Hepatocyte (in vitro differentiated cells): ENCODE results near the gene PIK3C2B. TPM values are rescaled to one million over a fixed set of nuclear protein-coding genes. Genes with fewer than 3 reads are reported as not detected.

Experiments used
- DNase-seq: peaks from one replicate; pipeline ENCODE4 v3.0.0-alpha.2; 2016; ENCODE audit warnings: low spot score
- H2AFZ ChIP-seq: fragments of 200-600 bp; sonication (generic); 2 replicates; pipeline ENCODE4 v1.6.0; 2016; ENCODE audit warnings: antibody characterized with exemption, mild to moderate bottlenecking
- H3K27ac ChIP-seq: fragments of 200-600 bp; sonication (generic); 2 replicates; pipeline ENCODE4 v1.5.1; 2016; ENCODE audit warnings: mild to moderate bottlenecking
- H3K27me3 ChIP-seq: fragments of 200-600 bp; sonication (generic); 2 replicates; pipeline ENCODE4 v1.6.1; 2016
- H3K36me3 ChIP-seq: fragments of 200-600 bp; sonication (generic); replicated peaks from 2 replicates; pipeline ENCODE4 v1.5.1; 2016; ENCODE audit warnings: low read depth; ENCODE audit not compliant: insufficient read depth
- H3K4me1 ChIP-seq: fragments of 200-600 bp; sonication (generic); 2 replicates; pipeline ENCODE4 v1.5.1; 2016; ENCODE audit warnings: mild to moderate bottlenecking, moderate library complexity; ENCODE audit not compliant: insufficient read depth
- H3K4me2 ChIP-seq: fragments of 200-600 bp; sonication (generic); 2 replicates; pipeline ENCODE4 v1.6.0; 2016
- H3K4me3 ChIP-seq: fragments of 200-600 bp; sonication (generic); 2 replicates; pipeline ENCODE4 v1.5.1; 2016; ENCODE audit warnings: mild to moderate bottlenecking
- H3K79me2 ChIP-seq: fragments of 200-600 bp; sonication (generic); 2 replicates; pipeline ENCODE4 v1.6.0; 2017; ENCODE audit warnings: mild to moderate bottlenecking
- H3K9me2 ChIP-seq: fragments of 200-600 bp; sonication (generic); replicated peaks from 2 replicates; pipeline ENCODE4 v1.6.0; 2017; ENCODE audit warnings: mild to moderate bottlenecking; ENCODE audit not compliant: insufficient read depth
- H3K9me3 ChIP-seq: fragments of 200-600 bp; sonication (generic); 2 replicates; pipeline ENCODE4 v1.5.1; 2016; ENCODE audit warnings: low read depth, mild to moderate bottlenecking
- H4K20me1 ChIP-seq: fragments of 200-600 bp; sonication (generic); 2 replicates; pipeline ENCODE4 v1.6.0; 2016; ENCODE audit warnings: mild to moderate bottlenecking; ENCODE audit not compliant: insufficient read depth, poor library complexity, severe bottlenecking
- EZH2 ChIP-seq: fragments of 200-600 bp; sonication (generic); IDR thresholded peaks from 2 replicates; pipeline ENCODE4 v1.6.1; 2016; ENCODE audit warnings: antibody characterized with exemption, mild to moderate bottlenecking, borderline replicate concordance
- EZH2phosphoT487 ChIP-seq: fragments of 200-600 bp; sonication (generic); IDR thresholded peaks from one replicate; pipeline ENCODE4 v1.6.1; 2018; ENCODE audit warnings: antibody characterized with exemption, mild to moderate bottlenecking, low read depth, moderate library complexity; ENCODE audit not compliant: unreplicated experiment, severe bottlenecking
- WGBS: methylation state at CpG from one replicate; pipeline ENCODE4 v1.1.6; 2016; ENCODE audit warnings: low lambda C conversion rate; ENCODE audit errors: missing lambda C conversion rate; 5-methylcytosine and 5-hydroxymethylcytosine counted together
- polyA plus RNA-seq: library from polyadenylated mRNA; unstranded; fragments of >200 nt; fragmentation: Nextera tagmentation; extraction: Ambion mirVana; gene quantifications from 2 replicates; pipeline ENCODE4 v1.2.1, GENCODE V29; 2016
- total RNA-seq: library from RNA; depleted of rRNA; stranded (reverse); fragments of >200 nt; gene quantifications from 2 replicates; pipeline ENCODE4 v1.2.3, GENCODE V29; 2014
- TF ChIP-seq, protein P1 (sequence below): fragments of 200-600 bp; sonication (generic); IDR thresholded peaks from 2 replicates; pipeline ENCODE4 v1.5.1; 2016; ENCODE audit warnings: antibody characterized with exemption, mild to moderate bottlenecking; ENCODE audit not compliant: poor library complexity

Gene PIK3C2B
- total and polyA plus RNA-seq, 2 experiments from 2014 or later: 18.8 to 26.0 TPM

DNA sequence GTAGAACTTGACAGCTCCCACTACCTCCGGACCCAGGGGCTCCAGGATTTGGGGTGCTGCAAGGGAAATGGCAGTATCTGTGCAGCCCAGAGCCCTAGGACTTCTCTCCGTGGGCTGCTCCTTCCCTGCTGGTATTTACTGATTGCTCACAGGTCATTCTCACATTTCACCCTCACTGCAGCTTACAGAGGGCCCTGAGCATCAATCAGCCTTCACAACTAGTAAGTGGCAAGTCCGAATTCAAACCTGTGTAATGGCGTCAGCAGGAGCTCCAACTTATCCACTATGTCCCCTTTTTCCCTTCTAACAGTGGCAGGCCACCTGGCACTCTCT is 32.4 kb downstream of the PIK3C2B start:
- no peak for TF ChIP-seq EZH2
- TF ChIP-seq, protein P1, sequence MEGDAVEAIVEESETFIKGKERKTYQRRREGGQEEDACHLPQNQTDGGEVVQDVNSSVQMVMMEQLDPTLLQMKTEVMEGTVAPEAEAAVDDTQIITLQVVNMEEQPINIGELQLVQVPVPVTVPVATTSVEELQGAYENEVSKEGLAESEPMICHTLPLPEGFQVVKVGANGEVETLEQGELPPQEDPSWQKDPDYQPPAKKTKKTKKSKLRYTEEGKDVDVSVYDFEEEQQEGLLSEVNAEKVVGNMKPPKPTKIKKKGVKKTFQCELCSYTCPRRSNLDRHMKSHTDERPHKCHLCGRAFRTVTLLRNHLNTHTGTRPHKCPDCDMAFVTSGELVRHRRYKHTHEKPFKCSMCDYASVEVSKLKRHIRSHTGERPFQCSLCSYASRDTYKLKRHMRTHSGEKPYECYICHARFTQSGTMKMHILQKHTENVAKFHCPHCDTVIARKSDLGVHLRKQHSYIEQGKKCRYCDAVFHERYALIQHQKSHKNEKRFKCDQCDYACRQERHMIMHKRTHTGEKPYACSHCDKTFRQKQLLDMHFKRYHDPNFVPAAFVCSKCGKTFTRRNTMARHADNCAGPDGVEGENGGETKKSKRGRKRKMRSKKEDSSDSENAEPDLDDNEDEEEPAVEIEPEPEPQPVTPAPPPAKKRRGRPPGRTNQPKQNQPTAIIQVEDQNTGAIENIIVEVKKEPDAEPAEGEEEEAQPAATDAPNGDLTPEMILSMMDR: no peak
- TF ChIP-seq EZH2phosphoT487: no peak
- Histone ChIP-seq H3K27me3 (no peaks in the 10 kb centered on the region), H3K36me3 (no peaks in the 10 kb centered on the region), H4K20me1 (no peaks in the 10 kb centered on the region), H3K4me2 (no peak overlapping the region), H3K9me3 (no peaks in the 10 kb centered on the region), H3K79me2 (no peaks in the 10 kb centered on the region), H2AFZ (no peak overlapping the region), H3K4me1 (peaks cover 7% of the 10 kb centered on the region), H3K9me2 (no peaks in the 10 kb centered on the region), H3K27ac (no peak overlapping the region), H3K4me3 (no peak overlapping the region)
- no peak for DNase-seq
- WGBS: 90% methylated on average over 4 of the region's 4 CpGs

DNA sequence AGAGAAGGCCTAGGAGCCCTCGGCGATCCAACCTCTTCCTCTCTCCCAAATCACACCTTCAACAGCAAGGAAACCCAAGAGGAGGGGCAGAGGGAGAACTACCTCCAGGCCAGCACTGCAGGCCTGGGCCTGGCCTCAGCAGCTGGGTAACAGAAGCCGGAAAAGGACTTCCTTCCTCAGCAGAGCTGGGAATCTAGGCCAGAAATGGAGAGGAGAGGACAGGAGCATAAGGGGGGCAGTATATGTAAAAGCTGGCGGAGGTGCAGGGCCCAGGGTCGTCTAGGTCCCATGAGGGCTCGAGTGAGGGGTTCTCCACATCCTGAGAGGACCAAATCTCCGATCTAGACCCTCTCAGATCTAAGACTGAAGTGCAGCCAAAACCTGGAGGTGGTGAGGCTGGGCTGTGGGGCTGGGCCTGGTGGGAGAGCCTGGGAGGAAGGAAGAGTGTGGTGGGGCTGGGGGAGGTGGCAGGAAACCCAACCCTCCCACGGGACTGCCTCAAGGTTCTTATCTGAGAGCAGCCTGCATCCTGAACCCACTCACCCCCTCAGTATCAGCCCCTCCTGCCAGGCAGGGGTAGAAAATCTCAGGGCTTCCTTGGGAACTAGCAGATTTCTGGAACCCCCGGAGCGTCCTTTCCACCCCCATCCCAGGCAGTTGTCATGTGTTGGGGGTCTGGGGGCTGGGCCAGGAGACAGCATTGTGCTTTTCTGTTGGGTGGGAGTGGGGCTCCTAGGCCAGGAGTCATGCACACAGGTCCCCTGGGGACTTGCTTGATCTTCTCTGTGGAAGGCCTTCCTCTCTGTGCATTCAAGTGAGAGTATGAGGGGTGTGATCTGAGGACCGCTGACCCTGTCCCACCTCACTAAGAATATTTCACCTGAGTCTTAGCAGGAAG is 33.0 kb downstream of the PIK3C2B start:
- no peaks in the 10 kb centered on the region for H3K79me2 ChIP-seq
- WGBS: 85% methylated on average over 11 of the region's 11 CpGs
- peaks cover 7% of the 10 kb centered on the region for H3K4me1 ChIP-seq
- TF ChIP-seq EZH2 (no peak), EZH2phosphoT487 (no peak)
- TF ChIP-seq, protein P1: no peak
- no peaks in the 10 kb centered on the region for H3K9me2 ChIP-seq
- H4K20me1 ChIP-seq: no peaks in the 10 kb centered on the region
- H3K4me3 ChIP-seq: no peak overlapping the region
- no peak for DNase-seq
- no peaks in the 10 kb centered on the region for H3K27me3 ChIP-seq
- H3K9me3 ChIP-seq: no peaks in the 10 kb centered on the region
- H2AFZ ChIP-seq: no peak overlapping the region
- H3K4me2 ChIP-seq: no peak overlapping the region
- no peak overlapping the region for H3K27ac ChIP-seq
- H3K36me3 ChIP-seq: no peaks in the 10 kb centered on the region

DNA sequence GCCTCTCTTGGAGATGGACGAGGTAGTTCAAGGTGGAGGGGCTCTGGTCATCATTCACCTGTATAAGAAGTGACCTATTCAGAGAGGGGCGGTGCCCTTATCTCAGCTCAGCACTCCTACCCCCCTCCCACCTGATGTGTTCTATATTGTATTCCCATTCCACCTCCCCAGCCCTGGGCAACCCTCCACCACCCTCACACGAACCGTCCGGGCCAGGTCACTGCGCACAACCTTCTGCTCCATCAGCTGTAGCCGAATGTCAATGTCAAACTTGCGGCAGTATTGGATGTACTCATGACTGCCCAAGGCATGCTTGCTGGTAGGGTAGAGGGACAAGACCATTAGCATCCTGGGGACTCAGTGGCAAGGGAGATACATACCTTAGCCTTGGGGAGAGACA is 34.3 kb downstream of the PIK3C2B start:
- Histone ChIP-seq H3K27me3 (no peaks in the 10 kb centered on the region), H3K4me2 (no peak overlapping the region), H3K36me3 (no peaks in the 10 kb centered on the region), H3K9me2 (no peaks in the 10 kb centered on the region), H3K4me3 (no peak overlapping the region), H4K20me1 (no peaks in the 10 kb centered on the region), H3K4me1 (peaks cover 7% of the 10 kb centered on the region), H3K27ac (no peak overlapping the region), H2AFZ (no peak overlapping the region), H3K9me3 (no peaks in the 10 kb centered on the region), H3K79me2 (no peaks in the 10 kb centered on the region)
- DNase-seq: no peak
- no peak for TF ChIP-seq EZH2
- WGBS: 96% methylated on average over 8 of the region's 8 CpGs

DNA sequence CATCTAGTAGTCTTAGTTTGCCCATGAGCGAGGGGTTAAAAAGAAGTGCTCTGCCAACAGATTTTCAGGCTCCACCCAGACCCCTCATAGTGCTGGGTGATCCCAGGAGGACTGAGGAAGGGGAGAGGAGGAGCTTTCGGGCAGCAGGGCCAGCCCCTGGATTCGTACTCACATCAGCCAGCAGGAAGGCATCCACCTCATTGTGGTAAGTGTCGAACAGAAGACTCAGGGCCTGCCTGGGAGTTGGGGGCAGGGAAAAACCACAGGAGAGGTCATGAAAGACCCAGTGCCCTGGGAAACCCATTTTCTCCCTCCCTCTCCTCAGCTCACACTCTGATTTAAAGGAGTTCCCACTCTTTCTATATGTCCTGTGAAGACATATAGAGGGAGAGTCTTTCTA is 34.9 kb downstream of the PIK3C2B start:
- H2AFZ ChIP-seq: no peak overlapping the region
- H3K9me3 ChIP-seq: no peaks in the 10 kb centered on the region
- no peak for TF ChIP-seq EZH2phosphoT487
- TF ChIP-seq, protein P1: no peak
- no peak for TF ChIP-seq EZH2
- no peak for DNase-seq
- H3K36me3 ChIP-seq: no peaks in the 10 kb centered on the region
- no peaks in the 10 kb centered on the region for H3K9me2 ChIP-seq
- H3K79me2 ChIP-seq: no peaks in the 10 kb centered on the region
- no peaks in the 10 kb centered on the region for H4K20me1 ChIP-seq
- H3K27me3 ChIP-seq: no peaks in the 10 kb centered on the region
- no peak overlapping the region for H3K27ac ChIP-seq
- H3K4me3 ChIP-seq: no peak overlapping the region
- no peak overlapping the region for H3K4me2 ChIP-seq
- peaks cover 7% of the 10 kb centered on the region for H3K4me1 ChIP-seq
- 85% methylated on average over 4 of the region's 4 CpGs for WGBS
